ENCODE measurements around the gene EXOSC7.

- TF ChIP-seq CTCF (conservative IDR thresholded peaks at IDR 0.05 in 1 of 2, IDR thresholded peaks at IDR 0.05 in 1 of 2; ENCODE audit: extremely low read depth in 1 of 2, insufficient read depth in 1 of 2, low read depth in 1 of 2, low read length in 2 of 2) (no peak), EZH2 (IDR thresholded peaks at IDR 0.05; ENCODE audit: borderline replicate concordance, low read length) (no peak)
Measured at GRCh38 chr3:45011756-45012508, 35.9 kb downstream of the EXOSC7 start.
